GM12878 (cell line): ENCODE measurements around the gene DAO. TPM values are rescaled to one million over a fixed set of nuclear protein-coding genes. Genes with fewer than 3 reads are reported as not detected.

Experiments used
- ATAC-seq: fragments of 200-7000 bp; cut with Tn5 transposase; 3 replicates; pipeline ENCODE4 v1.9.1; 2020; ENCODE audit warnings: mild to moderate bottlenecking, moderate library complexity
- BruUV-seq: library from RNA; stranded (reverse); fragments of 400-500 nt; replicated peaks from 2 replicates; lab custom pipeline; 2021; lab: Mats Ljungman, UMichigan
- CTCF ChIA-PET: fragments of 300-600 bp; sonication (Branson Sonifier 250); formaldehyde crosslinking; extraction: SDS; loops from one replicate; lab custom pipeline; 2021; ENCODE audit warnings: inconsistent platforms; lab: Yijun Ruan, JAX
- POLR2A ChIA-PET: fragments of 350-600 bp; formaldehyde crosslinking; extraction: SDS; loops from one replicate; lab custom pipeline; 2021; ENCODE audit warnings: inconsistent platforms; lab: Charles Lee
- RAD21 ChIA-PET: fragments of 300-600 bp; sonication (Branson Sonifier 250); formaldehyde crosslinking; loops from one replicate; lab custom pipeline; 2023; ENCODE audit warnings: antibody characterized with exemption; ENCODE audit not compliant: unreplicated experiment; lab: Charles Lee
- SMC1A ChIA-PET: fragments of 300-600 bp; sonication (Branson Sonifier 250); formaldehyde crosslinking; loops from one replicate; lab custom pipeline; 2023; ENCODE audit not compliant: unreplicated experiment, uncharacterized antibody; lab: Charles Lee
- DNase-seq: peaks from one replicate; pipeline ENCODE4 v3.0.0-alpha.2; 2011; ENCODE audit warnings: low read depth, low spot score
- FAIRE-seq: peaks from 3 replicates; lab custom pipeline; 2011; peaks lifted over from hg19 to GRCh38; lab: Jason Lieb, UNC
- H2AFZ ChIP-seq: 2 replicates; pipeline ENCODE4 v1.6.0; 2011; ENCODE audit warnings: low read depth, low read length, control low read depth; ENCODE audit not compliant: control insufficient read depth
- H3K27ac ChIP-seq: 2 replicates; pipeline ENCODE4 v1.5.1; 2011; ENCODE audit warnings: control low read depth; ENCODE audit not compliant: control insufficient read depth, insufficient read depth
- H3K27me3 ChIP-seq, 2 experiments: replicated peaks in 1 of 2; 2 replicates each; pipeline versions ENCODE4 v1.6.0 to v1.6.1; 2011; ENCODE audit warnings: low read length in 1 of 2; ENCODE audit not compliant: control insufficient read depth in 2 of 2, insufficient read depth in 2 of 2
- H3K36me3 ChIP-seq, 2 experiments: 2 replicates each; pipeline ENCODE4 v1.5.1; 2011; ENCODE audit warnings: low read length in 1 of 2; ENCODE audit not compliant: control insufficient read depth in 2 of 2, insufficient read depth in 2 of 2
- H3K4me1 ChIP-seq: 2 replicates; pipeline ENCODE4 v1.6.1; 2011; ENCODE audit warnings: mild to moderate bottlenecking, low read length, moderate library complexity, mixed read lengths; ENCODE audit not compliant: control insufficient read depth, insufficient read depth
- H3K4me2 ChIP-seq: 2 replicates; pipeline ENCODE4 v1.6.0; 2011; ENCODE audit warnings: control low read depth; ENCODE audit not compliant: control insufficient read depth, insufficient read depth
- H3K4me3 ChIP-seq: fragments of 200-600 bp; sonication (generic); 2 replicates; pipeline ENCODE4 v1.5.1; 2016
- H3K79me2 ChIP-seq: 2 replicates; pipeline ENCODE4 v1.6.0; 2011; ENCODE audit warnings: low read length; ENCODE audit not compliant: control insufficient read depth, insufficient read depth
- H3K9ac ChIP-seq: 2 replicates; pipeline ENCODE4 v1.8.0; 2011; ENCODE audit warnings: low read length, control low read depth, mixed read lengths; ENCODE audit not compliant: control insufficient read depth, insufficient read depth
- H3K9me3 ChIP-seq: replicated peaks from 3 replicates; pipeline ENCODE4 v1.5.1; 2011; ENCODE audit warnings: mild to moderate bottlenecking, low read length; ENCODE audit not compliant: control insufficient read depth, insufficient read depth
- H4K20me1 ChIP-seq: 2 replicates; pipeline ENCODE4 v1.6.0; 2011; ENCODE audit not compliant: control insufficient read depth, insufficient read depth
- BACH1 ChIP-seq: fragments of 450-650 bp; IDR thresholded peaks from 2 replicates; pipeline ENCODE4 v1.6.1; 2017; ENCODE audit warnings: mild to moderate bottlenecking, borderline replicate concordance
- BHLHE40 ChIP-seq, 2 experiments: fragments of 450-650 bp in 1 of 2; IDR thresholded peaks; 2 replicates each; pipeline ENCODE4 v1.6.1; 2011 to 2017; ENCODE audit warnings: low read depth in 2 of 2, borderline replicate concordance in 1 of 2, improper control_type of control experiment in 1 of 2, low read length in 1 of 2, mild to moderate bottlenecking in 1 of 2
- BMI1 ChIP-seq: fragments of 450-650 bp; IDR thresholded peaks from 2 replicates; pipeline ENCODE4 v1.6.1; 2016; ENCODE audit warnings: mild to moderate bottlenecking, moderate library complexity, borderline replicate concordance
- CBX3 ChIP-seq: fragments of 200-600 bp; sonication (generic); IDR thresholded peaks from 2 replicates; pipeline ENCODE4 v1.6.1; 2016; ENCODE audit warnings: low read depth, borderline replicate concordance
- CHD4 ChIP-seq: fragments of 200-600 bp; sonication (generic); IDR thresholded peaks from 2 replicates; pipeline ENCODE4 v1.6.1; 2016; ENCODE audit warnings: mild to moderate bottlenecking
- HDAC2 ChIP-seq: fragments of 200-600 bp; sonication (generic); IDR thresholded peaks from 2 replicates; pipeline ENCODE4 v1.6.1; 2017
- HDAC6 ChIP-seq: fragments of 200-600 bp; sonication (generic); IDR thresholded peaks from one replicate; pipeline ENCODE4 v1.8.0; 2017; ENCODE audit warnings: antibody characterized with exemption; ENCODE audit not compliant: unreplicated experiment
- NFXL1 ChIP-seq: fragments of 450-650 bp; IDR thresholded peaks from 2 replicates; pipeline ENCODE4 v1.6.1; 2017; ENCODE audit warnings: antibody characterized with exemption, mild to moderate bottlenecking, borderline replicate concordance
- NFYB ChIP-seq: IDR thresholded peaks from 2 replicates; pipeline ENCODE4 v1.6.1; 2011; ENCODE audit warnings: low read depth, mild to moderate bottlenecking, low read length, improper control_type of control experiment, moderate library complexity; ENCODE audit not compliant: insufficient read depth
- PAX8 ChIP-seq: fragments of 450-650 bp; IDR thresholded peaks from 2 replicates; pipeline ENCODE4 v1.6.1; 2017; ENCODE audit warnings: mild to moderate bottlenecking, moderate library complexity
- POLR2AphosphoS5 ChIP-seq: IDR thresholded peaks from 2 replicates; pipeline ENCODE4 v1.6.1; 2011; ENCODE audit warnings: mild to moderate bottlenecking, low read length, inconsistent platforms
- RB1 ChIP-seq: fragments of 450-650 bp; formaldehyde crosslinking; IDR thresholded peaks from 2 replicates; pipeline ENCODE4 v1.6.1; 2017; ENCODE audit warnings: mild to moderate bottlenecking, borderline replicate concordance
- RFX5 ChIP-seq: IDR thresholded peaks from 2 replicates; pipeline ENCODE4 v1.6.1; 2011; ENCODE audit warnings: low read depth, low read length, improper control_type of control experiment
- SMAD5 ChIP-seq: IDR thresholded peaks from 2 replicates; pipeline ENCODE4 v1.6.1; 2016; ENCODE audit warnings: antibody characterized with exemption, low read depth
- TCF3 ChIP-seq: IDR thresholded peaks from 2 replicates; pipeline ENCODE4 v1.6.1; 2012; ENCODE audit warnings: low read depth, mild to moderate bottlenecking, low read length, borderline replicate concordance; ENCODE audit not compliant: insufficient read depth
- ZBED1 ChIP-seq: IDR thresholded peaks from 2 replicates; pipeline ENCODE4 v1.6.1; 2016; ENCODE audit warnings: borderline replicate concordance
- WGBS: methylation state at CpG from one replicate; pipeline ENCODE4 v1.1.6; 2016; ENCODE audit warnings: low lambda C conversion rate; ENCODE audit not compliant: insufficient replicate concordance, insufficient coverage; ENCODE audit errors: missing lambda C conversion rate; 5-methylcytosine and 5-hydroxymethylcytosine counted together
- in situ Hi-C: fragments of 300-500 bp; cut with MboI; formaldehyde crosslinking; loops from 9 replicates; pipeline ENCODE4 v1.14.3; 2018; ENCODE audit warnings: mixed read lengths
- intact Hi-C: fragments of 100-400 bp; cut with micrococcal nuclease; formaldehyde crosslinking; loops from one replicate; pipeline ENCODE4 v1.14.2; 2022; ENCODE audit not compliant: unreplicated experiment
- polyA plus RNA-seq, 11 experiments: library from polyadenylated mRNA; depleted of rRNA in 4 of 11; unstranded in 6 of 11; stranded (reverse) in 5 of 11; fragments of >200 nt; fragmentation: Nextera tagmentation in 4 of 11; fragmentation: Illumina TruSeq in 1 of 11; extraction: Ambion mirVana in 4 of 11; extraction: Trizol in 1 of 11; gene quantifications; 1 replicate in 1 of 11; 2 replicates in 10 of 11; pipeline versions ENCODE4 v1.2.1 to v1.2.3, GENCODE V29; 2011 to 2016; ENCODE audit warnings: inconsistent platforms in 2 of 11, missing spikeins in 2 of 11, low read depth in 1 of 11
- total RNA-seq, 4 experiments: library from RNA; depleted of rRNA in 3 of 4; stranded (reverse); fragments of >200 nt in 3 of 4; fragmentation: Illumina TruSeq in 1 of 4; extraction: Trizol in 1 of 4; gene quantifications; 2 replicates each; pipeline versions ENCODE4 v1.2.1 to v1.2.3, GENCODE V29; 2013 to 2021
- TF ChIP-seq, protein P1 (sequence below): fragments of 450-650 bp; formaldehyde crosslinking; IDR thresholded peaks from 2 replicates; pipeline ENCODE4 v1.4.0; 2022; ENCODE audit warnings: mild to moderate bottlenecking, moderate library complexity
- TF ChIP-seq, protein P2 (sequence below): fragments of 450-650 bp; IDR thresholded peaks from 2 replicates; pipeline ENCODE4 v1.6.1; 2018; ENCODE audit warnings: mild to moderate bottlenecking, low read depth, moderate library complexity; ENCODE audit not compliant: partially characterized antibody

DAO gene
- total and polyA plus RNA-seq, 10 of the 15 experiments (the other 5 are each of a cell fraction or from before 2014, with no cell fraction given), result 0.15 TPM; not detected in 9

DNA sequence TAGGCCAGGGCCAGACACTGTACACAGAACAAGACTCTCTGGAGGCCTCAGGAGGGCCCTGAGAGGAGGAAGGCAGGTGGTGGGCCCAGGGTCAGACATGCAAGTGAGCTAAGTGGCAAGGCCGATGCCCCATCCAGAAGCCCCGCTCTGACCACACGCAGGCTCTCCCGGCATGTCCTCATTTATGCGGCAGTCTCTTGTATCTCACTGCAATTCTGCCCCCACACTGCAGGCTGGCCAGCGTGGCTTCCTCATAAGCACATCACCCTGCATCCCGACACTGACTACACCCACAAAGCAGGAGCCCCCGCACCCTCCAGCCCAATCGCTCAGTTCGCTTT lies 40.0 kb upstream of the DAO start (continued):
- TF ChIP-seq PAX8, result no peak
- TF ChIP-seq POLR2AphosphoS5, result no peak
- no peak for TF ChIP-seq HDAC2

DNA sequence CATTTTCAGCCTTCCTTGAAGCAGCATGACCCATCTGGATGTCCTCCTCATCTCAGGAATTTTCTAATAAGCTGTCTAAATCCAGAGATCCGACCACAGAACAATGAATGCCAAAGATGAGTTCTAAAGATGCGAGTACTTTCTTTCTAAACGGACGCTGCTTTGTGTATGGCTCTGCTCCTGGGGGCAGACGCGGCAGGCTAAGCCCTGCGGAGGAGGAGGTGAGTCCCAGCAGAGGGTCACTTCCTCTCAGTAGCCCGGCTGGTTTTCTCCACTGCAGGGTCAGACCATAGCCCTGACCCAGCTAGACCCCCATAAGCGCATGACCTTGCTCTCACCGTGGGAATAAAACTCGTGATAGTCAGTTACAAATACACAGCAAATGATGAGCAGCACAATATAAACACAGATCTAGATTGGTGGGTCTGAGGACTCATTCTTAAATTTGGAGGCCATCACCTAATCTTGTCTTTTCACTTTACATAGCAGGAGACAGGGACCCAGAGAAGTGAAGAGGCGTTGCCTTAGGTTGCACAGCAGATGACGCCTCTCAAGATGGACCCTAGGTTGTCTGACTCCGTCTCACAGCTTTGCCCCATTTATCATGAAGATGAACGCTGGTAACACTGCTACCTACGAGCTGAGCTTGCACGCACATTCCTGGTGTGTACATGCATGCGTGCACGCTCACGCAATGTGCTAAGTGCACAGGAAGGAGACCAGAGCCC lies 39.1 kb upstream of the DAO start:
- no peak overlapping the region for H3K27ac ChIP-seq
- no peak for ATAC-seq
- intact Hi-C loops, result no loop called here
- H3K9ac ChIP-seq, result no peak overlapping the region
- no peaks in the 10 kb centered on the region for H3K27me3 ChIP-seq
- no peaks in the 10 kb centered on the region; the same call in 2 of the 3 replicates for H3K9me3 ChIP-seq
- ChIA-PET SMC1A (interaction anchor here (4.2 kb wide), 1 partner anchor 9 kb away, joined by 44 read pairs; no protein-coding TSS in a partner anchor), CTCF (interaction anchor here (3.7 kb wide), 1 partner anchor 10 kb away, joined by 26 read pairs; no protein-coding TSS in a partner anchor), RAD21 (no interaction called here), POLR2A (interaction anchor here (0.7 to 4.7 kb wide), 2 partner anchors 10 to 103 kb away, joined by 3 to 40 read pairs; no protein-coding TSS in a partner anchor)
- no peaks in the 10 kb centered on the region for H4K20me1 ChIP-seq
- no peak overlapping the region for H3K4me2 ChIP-seq
- peaks cover 5 to 7% of the 10 kb centered on the region in 2 experiments; a peak in 3 of 4 replicates for H3K36me3 ChIP-seq
- no peak overlapping the region for H2AFZ ChIP-seq
- no peak for FAIRE-seq
- peaks cover 38% of the 10 kb centered on the region for H3K79me2 ChIP-seq
- BruUV-seq, result no TSS peak
- 97% methylated on average over 20 of the region's 20 CpGs for WGBS
- no peak for DNase-seq
- no peak overlapping the region; the same call in 1 of the 2 replicates for H3K4me3 ChIP-seq
- in situ Hi-C loops, result no loop called here
- peaks cover 21% of the 10 kb centered on the region for H3K4me1 ChIP-seq
- TF ChIP-seq RFX5 (no peak), TCF3 (no peak), HDAC6 (no peak), NFYB (no peak), BACH1 (no peak), BHLHE40 (IDR thresholded peaks at IDR 0.05; ENCODE audit: borderline replicate concordance in 1 of 2, low read depth in 2 of 2, low read length in 1 of 2) (no peak), SMAD5 (no peak), ZBED1 (no peak), RB1 (no peak), CHD4 (no peak), NFXL1 (no peak), CBX3 (no peak), BMI1 (no peak)
- TF ChIP-seq, protein P1, sequence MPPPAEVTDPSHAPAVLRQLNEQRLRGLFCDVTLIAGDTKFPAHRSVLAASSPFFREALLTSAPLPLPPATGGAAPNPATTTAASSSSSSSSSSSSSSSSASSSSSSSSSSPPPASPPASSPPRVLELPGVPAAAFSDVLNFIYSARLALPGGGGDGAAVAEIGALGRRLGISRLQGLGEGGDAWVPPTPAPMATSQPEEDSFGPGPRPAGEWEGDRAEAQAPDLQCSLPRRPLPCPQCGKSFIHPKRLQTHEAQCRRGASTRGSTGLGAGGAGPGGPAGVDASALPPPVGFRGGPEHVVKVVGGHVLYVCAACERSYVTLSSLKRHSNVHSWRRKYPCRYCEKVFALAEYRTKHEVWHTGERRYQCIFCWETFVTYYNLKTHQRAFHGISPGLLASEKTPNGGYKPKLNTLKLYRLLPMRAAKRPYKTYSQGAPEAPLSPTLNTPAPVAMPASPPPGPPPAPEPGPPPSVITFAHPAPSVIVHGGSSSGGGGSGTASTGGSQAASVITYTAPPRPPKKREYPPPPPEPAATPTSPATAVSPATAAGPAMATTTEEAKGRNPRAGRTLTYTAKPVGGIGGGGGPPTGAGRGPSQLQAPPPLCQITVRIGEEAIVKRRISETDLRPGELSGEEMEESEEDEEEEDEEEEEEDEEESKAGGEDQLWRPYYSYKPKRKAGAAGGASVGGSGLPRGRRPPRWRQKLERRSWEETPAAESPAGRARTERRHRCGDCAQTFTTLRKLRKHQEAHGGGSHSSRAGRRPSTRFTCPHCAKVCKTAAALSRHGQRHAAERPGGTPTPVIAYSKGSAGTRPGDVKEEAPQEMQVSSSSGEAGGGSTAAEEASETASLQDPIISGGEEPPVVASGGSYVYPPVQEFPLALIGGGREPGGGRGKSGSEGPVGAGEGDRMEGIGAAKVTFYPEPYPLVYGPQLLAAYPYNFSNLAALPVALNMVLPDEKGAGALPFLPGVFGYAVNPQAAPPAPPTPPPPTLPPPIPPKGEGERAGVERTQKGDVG (CRISPR knock-in tag), result no peak
- TF ChIP-seq, protein P2, sequence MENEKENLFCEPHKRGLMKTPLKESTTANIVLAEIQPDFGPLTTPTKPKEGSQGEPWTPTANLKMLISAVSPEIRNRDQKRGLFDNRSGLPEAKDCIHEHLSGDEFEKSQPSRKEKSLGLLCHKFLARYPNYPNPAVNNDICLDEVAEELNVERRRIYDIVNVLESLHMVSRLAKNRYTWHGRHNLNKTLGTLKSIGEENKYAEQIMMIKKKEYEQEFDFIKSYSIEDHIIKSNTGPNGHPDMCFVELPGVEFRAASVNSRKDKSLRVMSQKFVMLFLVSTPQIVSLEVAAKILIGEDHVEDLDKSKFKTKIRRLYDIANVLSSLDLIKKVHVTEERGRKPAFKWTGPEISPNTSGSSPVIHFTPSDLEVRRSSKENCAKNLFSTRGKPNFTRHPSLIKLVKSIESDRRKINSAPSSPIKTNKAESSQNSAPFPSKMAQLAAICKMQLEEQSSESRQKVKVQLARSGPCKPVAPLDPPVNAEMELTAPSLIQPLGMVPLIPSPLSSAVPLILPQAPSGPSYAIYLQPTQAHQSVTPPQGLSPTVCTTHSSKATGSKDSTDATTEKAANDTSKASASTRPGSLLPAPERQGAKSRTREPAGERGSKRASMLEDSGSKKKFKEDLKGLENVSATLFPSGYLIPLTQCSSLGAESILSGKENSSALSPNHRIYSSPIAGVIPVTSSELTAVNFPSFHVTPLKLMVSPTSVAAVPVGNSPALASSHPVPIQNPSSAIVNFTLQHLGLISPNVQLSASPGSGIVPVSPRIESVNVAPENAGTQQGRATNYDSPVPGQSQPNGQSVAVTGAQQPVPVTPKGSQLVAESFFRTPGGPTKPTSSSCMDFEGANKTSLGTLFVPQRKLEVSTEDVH, result no peak
